GM19193 (cell line): ENCODE data around the gene GRIP1.

Source experiments
- POLR2A ChIP-seq: IDR thresholded peaks from 4 replicates; pipeline ENCODE4 v1.6.1; 2011; ENCODE audit not compliant: insufficient read depth, insufficient read length; ENCODE audit errors: extremely low read depth

GRIP1 gene

DNA sequence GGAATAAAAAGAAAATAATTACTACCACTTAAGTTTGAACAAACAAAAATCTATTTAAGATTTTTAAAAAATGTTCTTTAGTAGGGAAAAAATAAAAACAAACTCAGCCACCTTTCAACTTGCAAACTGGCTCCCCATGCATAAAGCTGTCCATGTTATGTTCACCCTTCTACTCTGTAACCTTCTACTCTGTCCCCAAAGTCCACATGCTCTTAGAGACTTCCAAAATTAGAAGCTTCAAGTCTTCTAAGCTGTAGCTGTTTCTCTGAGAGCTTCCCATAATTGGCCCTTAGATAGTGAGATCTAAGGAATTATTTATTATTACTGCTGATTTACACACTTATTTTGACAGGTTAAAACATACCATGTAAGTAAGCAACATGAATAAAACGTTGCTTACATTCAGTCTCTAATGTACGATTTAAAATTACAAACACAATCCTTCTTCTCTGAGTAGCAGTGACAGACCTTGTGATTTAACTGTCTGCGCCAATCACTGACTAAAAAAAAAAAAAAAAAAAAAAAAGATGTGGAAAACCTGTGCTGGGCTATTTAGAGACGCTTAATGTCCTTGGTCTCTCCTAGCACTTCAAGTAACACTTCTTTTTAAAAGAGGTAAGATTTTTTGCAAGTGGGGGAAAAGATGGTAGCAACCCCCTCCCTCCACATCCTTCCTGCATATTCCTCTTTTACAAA, 28.3 kb upstream of the GRIP1 start:
- no peak for TF ChIP-seq POLR2A

- no peak for TF ChIP-seq POLR2A
Measured at GRCh38 chr12:66699738-66700482, 21.0 kb upstream of the GRIP1 start.

- no peak for TF ChIP-seq POLR2A
Measured at GRCh38 chr12:66698558-66698957, 19.7 kb upstream of the GRIP1 start.

- no peak for TF ChIP-seq POLR2A
Measured at GRCh38 chr12:66697404-66697803, 18.5 kb upstream of the GRIP1 start.

DNA sequence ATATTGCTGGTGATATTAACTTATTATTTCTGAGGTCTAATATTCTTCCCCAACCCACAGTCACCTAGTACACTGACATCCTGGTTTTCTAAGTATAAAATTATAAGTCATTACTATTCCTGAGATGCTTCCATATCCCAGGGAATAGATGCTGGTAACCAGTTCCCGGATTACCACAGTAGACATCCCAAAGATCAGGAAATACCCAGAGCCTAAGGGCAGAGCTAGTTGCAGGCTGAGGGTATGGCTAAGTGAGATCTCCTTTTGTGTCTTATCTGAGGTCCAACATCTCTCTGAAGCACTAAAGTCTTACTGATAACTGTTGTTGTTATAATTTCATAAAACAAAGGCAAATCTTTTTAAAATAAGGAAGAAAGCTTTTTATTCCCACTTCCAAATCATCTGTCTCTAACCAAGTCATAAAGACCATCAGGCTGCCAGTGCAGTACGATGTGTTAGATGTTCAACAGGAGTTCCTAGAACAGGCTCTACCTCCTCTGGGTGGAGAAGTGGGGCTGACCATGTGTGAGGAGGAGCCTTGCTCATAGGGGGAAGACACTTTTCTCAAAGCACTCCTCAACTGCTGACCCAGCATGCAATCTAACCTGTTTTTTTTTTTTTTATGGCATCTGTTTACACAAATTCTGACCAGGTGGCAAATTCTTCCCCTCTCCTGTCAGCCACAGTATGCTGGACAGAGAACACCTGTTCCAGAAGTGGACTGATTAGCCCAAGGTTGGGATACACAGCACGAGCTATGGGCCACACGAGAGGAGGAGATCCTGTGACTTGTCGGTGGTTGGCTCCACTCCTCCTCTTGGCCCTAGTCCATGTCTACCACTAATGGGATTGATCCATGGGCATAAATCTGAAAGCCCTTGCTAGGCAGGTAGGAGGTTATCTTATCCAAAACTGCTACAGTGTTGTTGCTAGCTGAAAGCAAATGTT, 16.1 kb upstream of the GRIP1 start:
- TF ChIP-seq POLR2A: no peak

DNA sequence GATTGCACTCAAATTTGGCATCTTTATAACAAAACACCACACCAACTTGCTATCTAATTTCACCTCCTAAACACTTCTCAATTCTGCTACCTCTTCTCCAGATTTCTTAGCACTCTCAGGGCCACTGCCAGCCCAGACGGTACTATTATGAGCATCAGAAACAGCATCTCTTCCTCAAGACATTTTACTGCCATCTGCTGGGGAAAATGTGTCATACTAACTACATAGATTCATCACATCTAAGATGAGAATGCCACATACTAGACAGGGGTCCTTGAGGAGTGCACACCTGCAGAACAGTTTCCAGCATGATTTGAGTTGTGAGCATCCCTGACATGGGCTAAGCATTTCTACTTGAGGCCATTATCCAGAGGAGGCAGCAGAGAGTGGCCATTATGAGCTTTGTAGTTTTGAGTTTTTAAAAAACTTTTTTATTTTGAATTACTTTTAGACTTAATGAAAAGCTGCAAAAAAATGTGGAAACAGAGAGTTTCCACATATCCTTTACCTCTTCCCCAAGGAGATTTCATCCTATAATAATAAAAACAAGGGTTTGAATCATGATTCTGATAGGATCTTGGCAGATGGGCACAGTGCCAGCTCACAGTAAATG, 15.1 kb upstream of the GRIP1 start:
- no peak for TF ChIP-seq POLR2A

GRCh38 chr12:66692986-66693385, 14.1 kb upstream of the GRIP1 start:
- no peak for TF ChIP-seq POLR2A

DNA sequence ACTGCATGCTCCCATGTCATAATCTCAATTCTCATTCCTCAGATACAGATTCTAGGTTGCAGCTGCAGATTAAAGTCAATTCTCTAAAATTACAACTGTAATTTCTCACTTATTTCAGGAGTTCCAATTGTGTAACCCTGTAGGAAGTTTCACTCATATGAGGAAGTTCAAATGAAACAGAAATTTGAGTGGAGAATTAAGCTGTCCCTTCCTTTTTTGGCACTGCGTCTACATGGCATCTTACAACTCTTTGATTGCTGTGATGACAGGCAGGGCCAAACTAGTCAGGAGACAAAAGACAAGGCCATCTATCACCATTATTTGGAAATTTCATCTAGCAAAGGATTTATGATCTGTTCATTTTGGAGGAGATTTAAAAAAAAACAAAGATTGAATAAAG, 13.3 kb upstream of the GRIP1 start:
- TF ChIP-seq POLR2A: no peak

- TF ChIP-seq POLR2A: no peak
Measured at GRCh38 chr12:66688846-66689439, 10.1 kb upstream of the GRIP1 start.

- TF ChIP-seq POLR2A: no peak
Measured at GRCh38 chr12:66684222-66684621, 5.3 kb upstream of the GRIP1 start.

- TF ChIP-seq POLR2A: no peak
Measured at GRCh38 chr12:66683822-66684221, 4.9 kb upstream of the GRIP1 start.

DNA sequence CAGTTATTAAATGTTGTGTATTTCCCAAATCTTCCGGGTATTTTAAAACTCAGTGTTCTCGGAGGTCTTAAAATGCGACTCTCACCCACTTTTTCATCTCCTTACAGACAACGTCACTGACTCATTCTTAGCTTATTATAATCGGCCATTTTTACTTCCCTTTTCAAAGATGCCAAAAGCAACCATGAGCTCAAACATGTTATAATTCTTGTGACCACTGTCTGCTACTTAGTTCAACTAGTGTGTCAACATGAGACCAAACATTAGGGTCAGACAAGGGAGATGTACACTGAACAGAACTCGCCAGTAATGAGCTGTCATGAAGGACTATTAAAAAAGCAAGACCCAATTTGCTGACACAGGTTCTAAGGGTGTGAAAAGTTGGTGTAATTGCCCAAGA, 4.2 kb upstream of the GRIP1 start:
- TF ChIP-seq POLR2A: no peak

DNA sequence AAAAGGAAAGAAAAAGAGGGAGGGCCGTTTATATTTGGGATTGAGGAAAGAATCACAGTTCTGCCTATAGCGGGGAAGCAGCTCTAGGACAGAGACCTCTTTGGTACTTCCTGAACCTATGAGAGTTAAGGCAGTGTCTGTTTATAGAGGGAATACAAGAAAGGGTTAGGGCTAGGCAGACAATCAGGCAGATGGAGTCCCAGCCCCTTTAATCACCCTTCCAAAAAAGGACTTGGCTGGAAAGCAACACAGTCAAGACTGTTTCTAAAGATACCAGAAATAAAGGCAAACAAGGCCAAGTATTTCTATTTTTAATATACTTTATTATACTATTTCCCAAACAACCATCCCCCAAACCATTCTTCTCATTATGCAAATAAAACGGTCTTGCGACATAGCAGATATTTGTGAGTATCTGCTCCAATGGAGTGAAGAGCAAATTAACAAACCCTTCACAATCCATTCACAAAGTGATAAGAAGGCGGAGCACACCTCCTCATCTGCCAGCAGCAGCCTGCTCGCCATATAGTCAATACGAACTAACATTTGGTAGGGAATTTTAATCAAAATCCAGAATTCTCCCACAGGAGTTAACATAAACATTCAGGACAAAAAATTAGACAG, 697 bp upstream of the GRIP1 start:
- no peak for TF ChIP-seq POLR2A

GRCh38 chr12:66676241-66676640, 2.6 kb downstream of the GRIP1 start:
- TF ChIP-seq POLR2A: no peak
